T-helper 2 cell treated with Interferon-gamma antibody and Interleukin-4, amounts not matched to agents 100 ng/mL and 5 ng/mL, for 36 hours (primary cell): ENCODE measurements around the gene HSPA1A. TPM values are rescaled to one million over a fixed set of nuclear protein-coding genes. Genes with fewer than 3 reads are reported as not detected.

Experiments
- intact Hi-C: fragments of 100-400 bp; cut with micrococcal nuclease; formaldehyde crosslinking; loops from one replicate; pipeline ENCODE4 v1.15.1; 2023
- total RNA-seq: library from RNA; stranded (reverse); gene quantifications from 2 replicates; pipeline ENCODE4 v1.2.3, GENCODE V29; 2022

Gene HSPA1A
- total RNA-seq, 1 donor from 2014 or later = 120 TPM

- intact Hi-C loops = loop anchor here (10.0 kb wide), 1 partner anchor 114 kb away; the partner anchor contains the start of gene DXO
These were observed 45.8 kb downstream of the HSPA1A start for GRCh38 chr6:31861150-31861549.

- intact Hi-C loops = loop anchor here (1.0 to 10.0 kb wide), 5 partner anchors 27 to 267 kb away; partner anchors contain the start of genes ATF6B, DXO and PRRC2A
These were observed 46.6 kb downstream of the HSPA1A start for GRCh38 chr6:31861919-31862343.

GRCh38 chr6:31862344-31863235 is 47.2 kb downstream of the HSPA1A start, which contains the start of gene NEU1:
TSS of gene NEU1 (minus strand) at chr6:31862821. CDS start at chr6:31862776, 45 bp downstream.
- intact Hi-C loops = loop anchor here (1.0 to 10.0 kb wide), 8 partner anchors 28 to 316 kb away; partner anchors contain the start of genes ABHD16A, ATF6B, ATP6V1G2 and DXO

GRCh38 chr6:31864123-31864562 is 48.8 kb downstream of the HSPA1A start:
- intact Hi-C loops = loop anchor here (10.0 kb wide), 1 partner anchor 111 kb away; the partner anchor contains the start of gene DXO

- intact Hi-C loops = loop anchor here (10.0 kb wide), 1 partner anchor 110 kb away; the partner anchor contains the start of gene DXO
These were observed 49.5 kb downstream of the HSPA1A start for GRCh38 chr6:31864818-31865204.

- intact Hi-C loops = loop anchor here (10.0 kb wide), 1 partner anchor 109 kb away; the partner anchor contains the start of gene DXO
These were observed 50.1 kb downstream of the HSPA1A start for GRCh38 chr6:31865205-31866118.

Other genes starting within 250 kb of the HSPA1A start
- 29.4 and 30.0 TPM in 2 replicates for gene LTA, start 243.3 kb upstream of the HSPA1A start, total RNA-seq
- gene TNF, start 240.0 kb upstream of the HSPA1A start, total RNA-seq = 45.3 and 45.8 TPM in 2 replicates
- 767 and 782 TPM in 2 replicates for gene LTB, start 233.1 kb upstream of the HSPA1A start, total RNA-seq
- 29.8 and 33.1 TPM in 2 replicates for gene LST1, start 229.3 kb upstream of the HSPA1A start, total RNA-seq
- 72.4 and 75.5 TPM in 2 replicates for gene NCR3, start 222.5 kb upstream of the HSPA1A start, total RNA-seq
- 67.9 and 70.2 TPM in 2 replicates for gene AIF1, start 200.3 kb upstream of the HSPA1A start, total RNA-seq
- gene PRRC2A, start 194.8 kb upstream of the HSPA1A start, total RNA-seq = 236 and 240 TPM in 2 replicates
- gene BAG6, start 162.9 kb upstream of the HSPA1A start, total RNA-seq = 266 and 270 TPM in 2 replicates
- 3.0 TPM in 2 replicates for gene APOM, start 159.6 kb upstream of the HSPA1A start, total RNA-seq
- 20.8 and 21.6 TPM in 2 replicates for gene C6orf47, start 154.8 kb upstream of the HSPA1A start, total RNA-seq
- 29.2 and 31.4 TPM in 2 replicates for gene GPANK1, start 150.5 kb upstream of the HSPA1A start, total RNA-seq
- gene CSNK2B, start 149.5 kb upstream of the HSPA1A start, total RNA-seq = 220 and 229 TPM in 2 replicates
- 27.9 and 32.1 TPM in 2 replicates for gene LY6G5B, start 145.6 kb upstream of the HSPA1A start, total RNA-seq
- 4.2 and 5.4 TPM in 2 replicates for gene LY6G5C, start 134.5 kb upstream of the HSPA1A start, total RNA-seq
- 53.8 and 54.9 TPM in 2 replicates for gene ABHD16A, start 112.2 kb upstream of the HSPA1A start, total RNA-seq
- 0.34 TPM in 1 of 2 replicates, not detected in the other for gene LY6G6F, start 108.7 kb upstream of the HSPA1A start, total RNA-seq
- gene LY6G6D, start 100.2 kb upstream of the HSPA1A start, total RNA-seq = not detected in 2 replicates
- 0.25 TPM in 1 of 2 replicates, not detected in the other for gene LY6G6C, start 93.8 kb upstream of the HSPA1A start, total RNA-seq
- gene MPIG6B, start 92.2 kb upstream of the HSPA1A start, total RNA-seq = not detected in 2 replicates
- 12.2 and 15.5 TPM in 2 replicates for gene DDAH2, start 86.2 kb upstream of the HSPA1A start, total RNA-seq
- 590 and 596 TPM in 2 replicates for gene CLIC1, start 79.0 kb upstream of the HSPA1A start, total RNA-seq
- gene MSH5, start 75.5 kb upstream of the HSPA1A start, total RNA-seq = 75.2 and 76.5 TPM in 2 replicates
- 16.6 and 20.2 TPM in 2 replicates for gene SAPCD1, start 52.9 kb upstream of the HSPA1A start, total RNA-seq
- 4.6 and 4.9 TPM in 2 replicates for gene VWA7, start 38.2 kb upstream of the HSPA1A start, total RNA-seq
- gene VARS1, start 19.8 kb upstream of the HSPA1A start, total RNA-seq = 124 TPM in 2 replicates
- 101 and 104 TPM in 2 replicates for gene LSM2, start 8.6 kb upstream of the HSPA1A start, total RNA-seq
- gene HSPA1L, start 260 bp upstream of the HSPA1A start, total RNA-seq = 2.6 and 2.8 TPM in 2 replicates
- gene HSPA1B, start 12.2 kb downstream of the HSPA1A start, total RNA-seq = 83.9 and 85.5 TPM in 2 replicates
- gene NEU1, start 47.3 kb downstream of the HSPA1A start, total RNA-seq = 14.6 and 15.4 TPM in 2 replicates
- gene SLC44A4, start 63.5 kb downstream of the HSPA1A start, total RNA-seq = not detected in 2 replicates
- gene EHMT2, start 82.2 kb downstream of the HSPA1A start, total RNA-seq = 70.9 and 73.1 TPM in 2 replicates
- gene ZBTB12, start 86.5 kb downstream of the HSPA1A start, total RNA-seq = 2.8 TPM in 2 replicates
- 0.64 and 1.5 TPM in 2 replicates for gene C2, start 112.2 kb downstream of the HSPA1A start, total RNA-seq
- not detected in 2 replicates for gene CFB, start 130.6 kb downstream of the HSPA1A start, total RNA-seq
- gene NELFE, start 143.4 kb downstream of the HSPA1A start, total RNA-seq = 75.4 and 75.8 TPM in 2 replicates
- 77.1 and 86.5 TPM in 2 replicates for gene SKIC2, start 143.6 kb downstream of the HSPA1A start, total RNA-seq
- 17.3 and 18.8 TPM in 2 replicates for gene DXO, start 156.6 kb downstream of the HSPA1A start, total RNA-seq
- 3.2 and 5.2 TPM in 2 replicates for gene C4A, start 166.5 kb downstream of the HSPA1A start, total RNA-seq
- gene C4B, start 199.3 kb downstream of the HSPA1A start, total RNA-seq = 3.5 and 4.6 TPM in 2 replicates
- gene CYP21A2, start 222.9 kb downstream of the HSPA1A start, total RNA-seq = 0.59 TPM in 2 replicates